ENCODE measurements around the gene LECT2.

LECT2 gene

DNA sequence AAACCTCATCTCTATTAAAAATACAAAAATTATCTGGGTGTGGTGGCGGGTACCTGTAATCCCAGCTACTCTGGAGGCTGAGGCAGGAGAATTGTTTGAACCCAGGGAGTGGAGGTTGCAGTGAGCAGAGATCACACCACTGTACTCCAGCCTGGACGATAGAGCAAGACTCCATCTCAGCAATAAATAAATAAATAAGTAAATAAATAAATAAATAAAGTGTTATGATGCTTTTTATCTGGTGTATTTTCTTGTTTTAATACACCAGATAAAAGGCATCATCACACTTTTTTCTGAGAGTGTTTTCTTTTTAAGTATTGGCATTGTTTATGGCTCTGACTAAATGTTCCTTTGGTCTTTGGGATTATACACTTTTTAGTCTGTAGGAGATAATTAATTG is 24.2 kb upstream of the LECT2 start:
- in situ Hi-C loops (cut with HindIII; ENCODE audit: low sequenced_read_pairs), result loop anchor here (5.0 kb wide), 2 partner anchors 53 to 78 kb away; no protein-coding TSS in a partner anchor

DNA sequence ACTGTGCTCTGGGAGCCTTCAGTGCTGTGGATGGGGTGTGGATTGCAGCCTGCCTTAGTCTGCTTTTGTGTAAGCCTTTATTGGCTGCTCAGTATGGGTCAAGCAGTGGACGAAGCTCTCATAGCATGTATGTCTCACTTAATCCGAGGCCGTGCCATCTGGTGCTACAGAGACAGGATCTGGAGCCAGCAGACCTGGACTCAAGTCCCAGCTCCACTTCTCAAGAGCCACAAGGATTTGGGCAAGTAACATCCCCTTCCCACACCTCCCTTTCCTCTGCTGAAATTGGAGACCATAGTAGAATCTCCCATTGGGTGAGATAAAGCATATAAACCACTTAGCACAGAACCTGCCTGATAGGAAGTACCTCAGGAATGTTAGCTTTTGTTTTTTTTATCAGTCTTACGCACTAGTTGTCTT is 23.4 kb upstream of the LECT2 start:
- in situ Hi-C loops (cut with HindIII; ENCODE audit: low sequenced_read_pairs), result loop anchor here (5.0 kb wide), 2 partner anchors 54 to 79 kb away; no protein-coding TSS in a partner anchor

DNA sequence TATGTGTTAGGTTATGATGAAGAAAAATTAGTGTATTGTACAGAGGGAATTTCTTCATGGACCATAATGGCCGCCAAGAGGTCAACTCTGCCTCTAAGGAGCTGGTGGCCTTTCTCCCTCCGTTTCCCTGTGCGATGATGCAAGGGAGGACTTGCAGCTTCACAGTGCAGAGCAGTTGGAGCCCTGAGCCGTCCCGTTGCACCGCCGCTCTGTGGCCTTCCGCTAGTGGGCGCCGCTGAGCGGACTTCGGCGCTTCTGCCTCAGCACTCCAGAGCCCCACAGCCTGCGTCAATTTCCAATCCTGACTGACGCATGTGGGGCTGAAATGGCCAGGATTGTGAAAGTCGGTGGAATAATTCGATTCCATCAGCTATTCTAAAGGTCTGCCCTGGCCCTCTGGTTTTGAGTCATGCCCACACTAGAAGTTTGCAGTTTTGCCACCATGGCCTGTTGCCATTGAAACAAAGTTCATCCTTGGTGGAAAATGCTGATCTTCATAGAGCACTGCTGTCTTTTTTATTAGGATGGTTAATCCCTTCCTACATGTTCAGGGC is 22.7 kb upstream of the LECT2 start:
- in situ Hi-C loops (cut with HindIII; ENCODE audit: low sequenced_read_pairs), result loop anchor here (5.0 kb wide), 2 partner anchors 55 to 80 kb away; no protein-coding TSS in a partner anchor

- in situ Hi-C loops (cut with HindIII; ENCODE audit: low sequenced_read_pairs), result loop anchor here (5.0 kb wide), 2 partner anchors 56 to 81 kb away; no protein-coding TSS in a partner anchor
These were observed 21.4 kb upstream of the LECT2 start for GRCh38 chr5:135976216-135976615.

GRCh38 chr5:135975122-135975521 is 20.3 kb upstream of the LECT2 start:
- in situ Hi-C loops (cut with HindIII; ENCODE audit: low sequenced_read_pairs), result loop anchor here (5.0 kb wide), 2 partner anchors 57 to 82 kb away; no protein-coding TSS in a partner anchor

GRCh38 chr5:135974021-135974600 is 19.3 kb upstream of the LECT2 start:
- in situ Hi-C loops (cut with HindIII; ENCODE audit: low sequenced_read_pairs), result no loop called here

DNA sequence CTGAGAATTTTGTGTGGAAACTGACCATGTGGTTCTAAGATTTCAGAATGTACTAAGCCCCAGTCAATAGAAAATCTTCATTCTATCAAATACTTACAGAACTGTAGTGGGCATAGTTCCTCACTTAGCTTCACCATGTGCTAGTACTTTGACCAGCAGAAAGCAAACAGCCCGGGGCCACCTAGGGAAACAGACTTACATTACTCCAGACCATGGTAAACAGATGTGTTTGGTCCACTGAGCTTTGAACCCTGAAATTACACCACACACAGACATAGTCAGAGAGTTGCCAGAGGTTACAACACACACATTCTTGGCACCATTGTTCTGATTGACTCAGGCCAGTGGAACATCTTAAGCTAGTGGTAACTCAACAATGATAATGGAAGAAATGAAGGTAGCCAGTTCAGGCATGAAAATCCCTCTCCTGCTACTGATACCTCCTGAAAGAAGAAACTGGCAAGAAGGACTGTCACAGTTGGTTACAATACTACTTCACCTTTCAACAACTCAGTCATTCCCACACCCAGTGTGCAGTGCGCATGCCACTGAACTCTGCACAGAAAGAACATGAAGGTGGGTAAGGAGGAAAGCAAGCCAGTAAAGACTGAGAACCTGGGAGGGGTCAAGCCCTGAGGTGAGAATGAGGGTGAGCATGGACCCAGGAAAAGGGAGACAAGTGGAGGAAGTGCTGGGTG is 18.7 kb upstream of the LECT2 start:
- in situ Hi-C loops (cut with HindIII; ENCODE audit: low sequenced_read_pairs), result no loop called here

DNA sequence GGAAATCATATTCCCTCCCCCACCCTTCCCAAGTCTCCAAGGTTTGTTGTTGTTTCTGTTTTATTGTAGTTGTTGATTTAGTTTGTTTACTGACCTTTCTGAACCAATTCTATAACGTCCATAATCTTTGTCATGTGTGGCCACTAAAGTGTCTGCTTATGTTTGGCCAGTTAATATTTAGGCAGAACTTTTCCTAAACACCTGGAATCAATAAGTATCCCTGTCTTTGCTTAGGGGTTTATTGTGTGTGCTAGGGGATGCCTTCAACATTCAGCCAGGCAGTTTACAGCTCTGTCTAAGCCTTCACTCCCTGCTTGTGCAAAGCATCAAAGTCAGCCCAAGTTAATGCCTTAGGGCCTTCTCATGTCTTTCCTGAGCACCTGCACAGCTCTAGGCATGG is 16.9 kb upstream of the LECT2 start:
- in situ Hi-C loops (cut with HindIII; ENCODE audit: low sequenced_read_pairs), result no loop called here

DNA sequence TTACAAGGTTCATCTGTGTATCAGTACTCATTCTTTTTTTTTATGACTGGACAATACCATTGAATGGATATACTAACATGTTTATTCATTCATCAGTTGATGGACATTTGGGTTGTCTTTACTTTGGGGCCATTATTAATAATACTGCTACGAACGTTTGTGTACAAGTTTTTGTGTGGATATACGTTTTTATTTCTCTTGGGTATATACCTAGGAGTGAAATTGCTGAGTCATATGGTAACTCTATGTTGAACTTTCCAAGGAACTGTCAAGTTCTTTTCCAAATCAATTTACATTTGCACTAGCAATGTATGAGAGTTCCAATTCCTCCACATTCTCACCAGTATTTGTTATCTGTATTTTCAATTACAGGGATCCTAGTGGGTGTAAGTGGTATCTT is 12.0 kb upstream of the LECT2 start:
- in situ Hi-C loops (cut with HindIII; ENCODE audit: low sequenced_read_pairs), result no loop called here

- in situ Hi-C loops (cut with HindIII; ENCODE audit: low sequenced_read_pairs), result no loop called here
These were observed 11.4 kb upstream of the LECT2 start for GRCh38 chr5:135966165-135966564.

- in situ Hi-C loops (cut with HindIII; ENCODE audit: low sequenced_read_pairs), result no loop called here
These were observed 10.7 kb upstream of the LECT2 start for GRCh38 chr5:135965504-135965903.

DNA sequence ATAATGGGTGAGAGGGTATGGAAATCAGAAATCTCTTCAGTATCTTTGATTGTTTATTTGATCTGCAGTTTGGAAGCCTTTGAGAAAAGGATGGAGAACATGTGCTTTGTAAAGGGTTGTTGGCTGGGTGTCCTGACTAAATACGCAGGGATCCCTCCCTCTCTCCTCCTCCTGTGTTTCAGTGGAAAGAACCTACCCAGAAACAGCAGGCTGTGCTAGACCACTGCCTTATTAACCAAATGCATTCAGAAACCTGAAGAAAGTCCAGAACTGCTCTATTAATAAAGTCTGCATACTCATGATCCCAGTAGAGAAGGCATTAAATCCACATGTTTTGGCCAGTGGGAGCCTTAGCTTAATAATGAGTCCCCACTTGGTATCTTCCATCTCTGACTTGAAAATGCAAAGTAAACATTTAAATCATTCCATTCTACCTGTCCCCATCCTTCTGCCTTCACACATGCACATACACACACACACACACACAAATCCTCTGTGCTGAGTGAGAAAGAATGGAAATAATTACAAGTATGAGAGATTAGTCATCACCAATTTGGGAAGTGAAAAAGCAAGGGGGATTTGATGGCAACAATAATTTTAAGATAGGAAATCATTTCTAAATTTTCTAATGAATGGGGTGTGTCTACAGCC is 10.0 kb upstream of the LECT2 start:
- in situ Hi-C loops (cut with HindIII; ENCODE audit: low sequenced_read_pairs), result no loop called here

GRCh38 chr5:135955525-135955924 is 742 bp upstream of the LECT2 start:
- in situ Hi-C loops (cut with HindIII; ENCODE audit: low sequenced_read_pairs), result no loop called here

- in situ Hi-C loops (cut with HindIII; ENCODE audit: low sequenced_read_pairs), result no loop called here
These were observed 933 bp downstream of the LECT2 start for GRCh38 chr5:135953850-135954249.

DNA sequence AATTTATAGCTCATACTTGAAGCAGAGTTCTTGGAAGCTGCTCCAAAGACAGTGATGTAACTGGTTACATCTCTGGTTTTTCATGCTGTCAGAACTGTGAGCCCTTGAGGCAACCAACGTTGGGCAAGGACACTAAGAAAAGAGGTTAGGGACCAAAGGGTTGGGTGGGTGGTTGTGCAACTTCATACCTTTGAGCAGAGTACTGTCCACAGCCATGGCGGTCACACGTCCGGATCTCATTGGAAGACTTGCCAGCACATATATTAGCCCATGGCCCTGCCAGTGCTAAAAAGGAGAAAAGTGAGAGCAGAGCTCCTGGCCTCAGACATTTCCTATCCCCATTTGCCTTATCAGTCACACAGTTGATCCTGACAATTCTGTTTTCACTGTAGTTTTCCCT is 2.1 kb downstream of the LECT2 start:
- in situ Hi-C loops (cut with HindIII; ENCODE audit: low sequenced_read_pairs), result no loop called here

DNA sequence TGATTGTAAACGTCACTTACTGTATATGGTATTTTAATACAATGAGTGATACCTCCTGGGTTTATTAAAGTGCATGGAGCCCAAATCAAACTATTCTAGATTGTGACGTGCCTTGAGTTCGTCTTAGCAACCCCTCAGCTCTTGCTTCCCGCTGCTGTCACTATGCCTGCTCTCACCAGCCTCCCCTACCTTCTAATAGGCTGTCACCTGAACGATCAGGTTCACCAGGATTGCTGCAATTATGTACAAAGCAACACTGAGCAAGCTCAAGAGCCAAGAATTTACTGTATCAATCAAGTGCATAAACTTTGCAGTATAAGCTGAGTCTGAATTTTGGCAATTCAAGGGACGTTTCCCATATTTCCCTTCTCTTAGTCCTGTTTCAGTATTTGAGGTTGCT is 3.0 kb downstream of the LECT2 start:
- in situ Hi-C loops (cut with HindIII; ENCODE audit: low sequenced_read_pairs), result no loop called here

DNA sequence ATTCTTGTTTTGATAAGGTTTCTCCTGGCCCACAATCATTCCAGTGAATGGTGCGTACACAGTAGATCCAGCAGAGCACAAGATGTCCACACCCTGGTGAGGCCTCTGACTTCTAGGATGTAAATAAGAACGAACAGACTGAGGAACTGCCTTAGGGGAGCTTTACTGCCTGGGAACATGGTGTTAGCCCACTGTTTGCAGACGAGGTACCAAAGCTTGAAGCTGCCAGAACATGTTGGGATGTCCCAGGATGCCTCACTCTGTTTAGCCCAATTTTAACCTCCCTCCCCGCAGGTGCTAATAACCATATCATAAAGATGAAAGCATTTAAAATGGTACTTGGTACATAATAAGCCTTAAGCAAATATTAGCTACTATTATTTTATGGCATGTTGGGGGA is 3.5 kb downstream of the LECT2 start:
- in situ Hi-C loops (cut with HindIII; ENCODE audit: low sequenced_read_pairs), result no loop called here

DNA sequence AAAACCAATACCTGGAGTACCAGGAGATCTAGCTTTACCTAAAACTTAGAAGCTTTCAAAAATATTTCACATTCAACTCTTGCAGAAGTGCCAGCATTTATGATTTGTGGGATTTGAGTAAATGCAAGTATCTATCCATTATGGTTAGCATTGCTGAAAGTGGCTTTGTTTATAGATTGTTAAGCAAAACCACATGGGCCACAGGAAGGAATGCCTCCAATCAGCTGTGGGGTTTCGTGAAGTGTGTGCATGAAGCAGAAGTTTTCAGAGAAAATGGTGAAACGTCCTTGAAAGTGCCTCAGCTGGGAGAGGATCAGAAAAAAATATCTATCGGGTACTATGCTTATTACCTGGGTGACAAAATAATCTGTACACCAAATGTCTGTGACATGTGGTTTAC is 4.2 kb downstream of the LECT2 start:
- in situ Hi-C loops (cut with HindIII; ENCODE audit: low sequenced_read_pairs), result no loop called here

- in situ Hi-C loops (cut with HindIII; ENCODE audit: low sequenced_read_pairs), result no loop called here
These were observed 9.7 kb downstream of the LECT2 start for GRCh38 chr5:135944967-135945560.

GRCh38 chr5:135944564-135944963 is 10.2 kb downstream of the LECT2 start:
- in situ Hi-C loops (cut with HindIII; ENCODE audit: low sequenced_read_pairs), result no loop called here

DNA sequence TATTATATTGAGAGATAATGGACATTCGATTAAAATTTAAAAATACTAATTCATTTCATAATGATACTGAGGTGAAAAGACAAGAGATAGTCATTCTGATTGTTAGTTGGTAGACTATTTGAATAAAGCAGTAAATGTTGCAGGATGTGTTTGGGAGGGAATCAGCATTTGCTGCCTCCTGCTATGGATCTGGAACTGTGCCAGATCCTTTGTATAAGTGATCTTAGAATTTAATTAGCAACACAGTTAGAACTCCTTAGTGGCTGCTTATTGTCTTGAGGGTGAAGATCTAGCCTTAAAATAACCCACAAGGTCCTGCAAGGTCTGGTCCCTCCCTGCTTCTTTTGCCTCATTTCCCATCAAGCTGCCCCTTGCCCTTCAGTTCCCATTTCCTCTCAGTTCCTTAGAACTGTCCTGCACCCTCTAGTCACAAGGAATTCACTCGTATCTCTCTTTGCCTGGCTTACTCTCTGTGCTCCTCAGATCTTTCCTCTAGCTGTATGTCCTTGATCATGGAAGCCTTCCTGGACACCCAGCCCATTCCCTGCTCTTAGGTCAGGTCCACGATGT is 12.5 kb downstream of the LECT2 start:
- in situ Hi-C loops (cut with HindIII; ENCODE audit: low sequenced_read_pairs), result no loop called here

Data from endothelial cell of hepatic sinusoid (primary cell).